ENCODE data around the gene DENND1A. TPM values are rescaled to one million over a fixed set of nuclear protein-coding genes. Genes with fewer than 3 reads are reported as not detected.

Gene DENND1A
- total RNA-seq, 1 experiment from 2014 or later: 23.5 TPM

GRCh38 chr9:123834889-123835562 lies 94.9 kb downstream of the DENND1A start:
- Mint-ChIP-seq H3K9me3 (peaks cover 17% of the 10 kb centered on the region), H3K27ac (peak overlapping the region; percentile 32), H3K4me3 (no peak overlapping the region), H3K36me3 (peaks cover 4% of the 10 kb centered on the region), H3K4me1 (peaks cover 55% of the 10 kb centered on the region), H3K27me3 (ENCODE audit: low read depth) (no peaks in the 10 kb centered on the region)
- no peak for TF ChIP-seq PRRX2 (CRISPR knock-in tag; IDR thresholded peaks at IDR 0.05)
- TF ChIP-seq ZNF423 (CRISPR knock-in tag; IDR thresholded peaks at IDR 0.05): no peak
- TF ChIP-seq ZNF416 (CRISPR knock-in tag; IDR thresholded peaks at IDR 0.05): no peak
- TF ChIP-seq NFYB (CRISPR knock-in tag; conservative IDR thresholded peaks at IDR 0.05; ENCODE audit: low read depth): no peak
- TF ChIP-seq NFATC4 (CRISPR knock-in tag; IDR thresholded peaks at IDR 0.05): no peak
- TF ChIP-seq NFE2L1 (CRISPR knock-in tag; IDR thresholded peaks at IDR 0.05): no peak
- TF ChIP-seq RORB (CRISPR knock-in tag; IDR thresholded peaks at IDR 0.05): no peak
- no peak for TF ChIP-seq IRF1 (CRISPR knock-in tag; IDR thresholded peaks at IDR 0.05)
- TF ChIP-seq MYBL2 (CRISPR knock-in tag; IDR thresholded peaks at IDR 0.05): no peak
- TF ChIP-seq HMGXB4 (CRISPR knock-in tag; IDR thresholded peaks at IDR 0.05): no peak
- no peak for TF ChIP-seq ZSCAN18 (CRISPR knock-in tag; IDR thresholded peaks at IDR 0.05)
- TF ChIP-seq AFF4 (CRISPR knock-in tag; IDR thresholded peaks at IDR 0.05; ENCODE audit: borderline replicate concordance): no peak
- no peak for TF ChIP-seq PRDM15 (CRISPR knock-in tag; IDR thresholded peaks at IDR 0.05)
- no peak for TF ChIP-seq ATF3 (CRISPR knock-in tag; conservative IDR thresholded peaks at IDR 0.05)
- no peak for TF ChIP-seq JUN (CRISPR knock-in tag; IDR thresholded peaks at IDR 0.05)
- TF ChIP-seq SOX15 (CRISPR knock-in tag; IDR thresholded peaks at IDR 0.05): no peak
- no peak for TF ChIP-seq GTF2I (CRISPR knock-in tag; conservative IDR thresholded peaks at IDR 0.05)
- no peak for TF ChIP-seq USF2 (CRISPR knock-in tag; IDR thresholded peaks at IDR 0.05)
- no peak for TF ChIP-seq JAZF1 (CRISPR knock-in tag; IDR thresholded peaks at IDR 0.05)
- no peak for DNase-seq (ENCODE audit: low spot score)
- ATAC-seq: 0 out of 2 replicates have a peak, but pooled peaks have one; percentile 32
- CTCF ChIA-PET: interaction anchor here (0.6 to 3.0 kb wide), 4 partner anchors 10 to 435 kb away, joined by 3 to 19 read pairs (median 5); no protein-coding TSS in a partner anchor
- POLR2A ChIA-PET: interaction anchor here (1.1 to 2.1 kb wide), 2 partner anchors 10 to 14 kb away, joined by 4 to 6 read pairs; no protein-coding TSS in a partner anchor
